ELR (cell line): ENCODE data around the gene TLR10.
"Not testable (repeated sequence)": the region's sequence is repeated elsewhere in the genome, so short reads cannot be mapped to it uniquely, and the experiment has no call there.

Experiments used
- DNase-seq: peaks from one replicate; pipeline ENCODE4 v3.0.0-alpha.2; 2015; ENCODE audit warnings: low read depth

Gene TLR10

DNA sequence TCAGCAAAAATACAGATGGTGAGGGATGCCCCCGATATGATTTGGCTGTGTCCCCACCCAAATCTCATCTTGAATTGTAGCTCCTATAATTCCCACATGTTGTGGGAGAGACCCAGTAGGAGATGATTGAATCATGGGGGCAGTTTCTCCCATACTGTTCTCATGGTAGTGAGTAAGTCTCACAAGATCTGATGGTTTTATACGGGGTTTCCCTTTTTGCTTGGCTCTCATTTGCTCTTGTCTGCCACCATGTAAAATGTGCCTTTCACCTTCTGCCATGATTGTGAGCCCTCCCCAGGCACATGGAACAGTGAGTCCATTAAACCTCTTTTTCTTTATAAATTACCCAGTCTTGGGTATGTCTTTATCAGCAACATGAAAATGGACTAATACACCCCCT, 15.8 kb downstream of the TLR10 start:
- DNase-seq = not testable (repeated sequence)

- peak; percentile 63 for DNase-seq
Observed at GRCh38 chr4:38765382-38765781, 17.4 kb downstream of the TLR10 start.

GRCh38 chr4:38764277-38764676, 18.5 kb downstream of the TLR10 start:
- no peak for DNase-seq

- DNase-seq = no peak
Observed at GRCh38 chr4:38762560-38762959, 20.2 kb downstream of the TLR10 start.

DNA sequence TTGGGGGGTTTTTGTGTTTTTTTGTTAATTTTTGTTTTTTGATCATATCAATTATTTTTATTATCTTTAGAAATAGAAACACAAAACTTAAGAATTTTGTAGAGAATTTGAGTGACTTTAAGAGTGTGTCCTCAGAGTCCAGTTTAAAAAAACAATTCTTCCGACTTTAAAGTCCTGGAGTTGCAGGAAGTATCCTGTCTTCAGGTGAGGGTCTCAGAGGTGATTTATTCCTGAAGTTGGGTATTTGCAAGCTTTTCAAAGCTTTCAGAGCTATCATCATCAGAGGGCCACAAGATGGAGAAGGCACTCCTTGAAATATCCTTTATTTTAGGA, 23.0 kb downstream of the TLR10 start:
- no peak for DNase-seq

DNA sequence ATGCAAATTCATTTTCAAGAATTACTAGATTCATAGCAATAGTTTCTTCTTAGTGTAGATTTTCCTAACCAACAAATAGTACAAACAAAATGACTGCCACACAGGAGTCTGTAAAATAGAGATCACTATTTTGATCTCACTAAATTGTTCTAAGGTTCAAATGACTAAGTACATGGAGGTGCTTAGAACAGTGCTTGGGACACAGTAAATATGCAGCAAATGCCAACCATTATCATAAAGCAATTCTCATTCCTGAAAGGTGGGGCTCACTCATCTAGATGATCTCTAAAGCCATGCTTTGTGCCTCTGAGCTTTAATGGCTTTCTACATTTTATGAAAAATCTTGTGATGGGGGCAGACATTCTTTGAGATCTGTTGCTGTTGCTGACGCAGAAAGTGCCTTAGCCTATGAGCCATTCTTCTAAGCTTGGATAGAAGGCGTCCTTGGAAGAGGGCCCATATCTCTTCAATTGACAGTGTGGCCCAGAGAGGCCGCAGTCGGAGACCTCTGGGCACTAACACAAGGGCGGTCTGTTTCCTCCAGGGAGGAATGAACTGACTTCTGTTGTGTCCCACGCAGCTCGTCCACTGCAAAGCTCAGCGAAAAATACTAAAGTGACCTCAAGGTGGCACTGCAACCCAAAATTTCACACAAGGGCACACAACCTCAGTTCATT, 23.5 kb downstream of the TLR10 start:
- peak; percentile 65 for DNase-seq

DNA sequence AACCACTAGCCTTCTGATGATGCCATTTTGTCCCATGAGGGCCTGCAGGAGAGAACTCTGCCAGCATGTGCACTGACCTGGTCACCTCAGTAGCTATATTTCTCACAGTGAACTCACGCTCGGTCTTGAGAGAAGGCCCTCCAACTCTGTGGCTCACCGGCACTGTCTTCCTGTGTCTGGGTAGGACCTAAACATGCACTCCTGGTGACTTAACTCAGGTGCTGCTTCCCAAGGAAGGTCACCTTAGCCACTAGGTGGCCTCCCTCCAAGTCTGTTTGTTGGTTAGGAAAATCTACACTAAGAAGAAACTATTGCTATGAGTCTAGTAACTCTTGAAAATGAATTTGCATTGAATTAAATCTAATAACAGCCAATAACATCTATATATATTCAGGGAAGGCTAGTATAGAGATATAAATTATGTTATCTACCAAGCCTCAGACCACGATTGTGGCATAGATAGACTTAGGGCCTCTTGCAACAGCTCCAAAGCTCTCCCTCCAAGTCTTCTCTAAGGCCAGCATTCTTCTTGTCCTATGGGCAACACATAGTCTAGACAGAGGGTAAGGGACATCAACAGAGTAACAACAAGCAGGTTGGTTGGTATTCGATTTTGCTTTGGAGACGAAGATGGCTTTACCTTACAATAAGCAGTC, 24.7 kb downstream of the TLR10 start:
- DNase-seq = peak; percentile 13

GRCh38 chr4:38752941-38753806, 29.6 kb downstream of the TLR10 start:
- DNase-seq = peak; percentile 86

DNA sequence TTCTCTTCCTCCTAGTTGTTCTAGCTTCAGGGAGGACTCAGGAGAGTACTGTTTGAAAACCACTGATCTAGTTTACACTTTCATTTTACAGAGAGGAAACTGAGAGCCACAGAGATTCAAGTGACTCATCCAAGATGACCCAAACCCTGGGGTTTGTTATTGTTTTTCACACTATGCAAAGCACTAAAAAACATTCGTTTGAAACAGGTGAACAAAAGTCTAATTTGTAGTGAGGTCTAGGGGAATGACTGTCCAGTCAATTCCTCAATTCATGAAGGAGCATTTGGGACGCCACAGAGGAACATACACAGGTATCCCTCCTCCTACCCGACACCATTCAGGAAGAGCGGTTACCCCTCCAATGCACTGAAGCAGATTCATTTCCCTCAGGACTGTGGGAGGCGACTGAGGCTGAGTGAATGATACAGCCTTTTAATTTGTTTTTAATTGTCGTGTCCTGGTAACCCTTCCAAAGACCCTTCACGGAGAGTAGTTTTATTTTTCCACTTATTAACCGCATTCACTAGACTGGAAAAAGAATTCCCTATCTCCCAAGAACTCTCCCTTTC, 30.3 kb downstream of the TLR10 start:
- peak; percentile 63 for DNase-seq

- no peak for DNase-seq
Observed at GRCh38 chr4:38751341-38752010, 31.3 kb downstream of the TLR10 start.

GRCh38 chr4:38749336-38749735, 33.5 kb downstream of the TLR10 start:
- DNase-seq = no peak

DNA sequence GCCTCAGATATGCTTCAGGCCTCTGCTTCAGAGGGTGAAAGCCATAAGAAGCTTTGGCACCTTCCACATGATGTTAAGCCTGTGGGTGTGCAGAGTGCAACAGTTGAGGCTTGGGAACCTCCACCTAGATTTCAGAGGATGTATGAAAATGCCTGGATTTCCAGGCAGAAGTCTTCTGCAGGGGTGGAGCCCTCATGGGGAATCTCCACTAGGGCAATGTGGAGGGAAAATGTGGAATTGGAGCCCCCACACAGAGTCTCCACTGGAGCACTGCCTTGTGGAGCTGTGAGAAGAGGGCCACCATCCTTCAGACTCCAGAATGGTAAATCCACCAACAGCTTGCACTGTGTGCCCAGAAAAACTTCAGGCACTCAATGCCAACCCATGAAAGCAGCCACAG, 35.2 kb downstream of the TLR10 start:
- no peak for DNase-seq

GRCh38 chr4:38745881-38746280, 36.9 kb downstream of the TLR10 start:
- no peak for DNase-seq

GRCh38 chr4:38743866-38744265, 38.9 kb downstream of the TLR10 start:
- no peak for DNase-seq

DNA sequence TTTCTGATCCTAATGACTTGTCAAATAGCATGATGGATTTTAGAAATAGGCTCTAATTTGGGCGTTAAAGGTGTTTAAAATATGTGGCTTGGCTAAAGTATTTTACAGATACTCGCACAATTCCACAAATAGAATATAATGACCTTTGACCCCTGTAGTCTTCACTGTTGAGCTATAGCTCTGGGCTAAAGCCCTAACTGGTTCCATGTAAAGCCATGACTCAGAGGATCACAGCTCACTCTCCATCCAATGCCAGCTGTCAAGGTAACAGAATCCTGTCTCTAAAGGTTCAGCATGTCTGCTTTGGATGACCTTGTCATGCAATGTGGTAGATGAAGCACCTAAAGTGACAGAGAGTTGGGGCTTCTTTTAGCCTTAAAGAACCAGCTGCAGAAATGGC, 42.5 kb downstream of the TLR10 start:
- no peak for DNase-seq

GRCh38 chr4:38738940-38739803, 43.6 kb downstream of the TLR10 start:
- no peak for DNase-seq

DNA sequence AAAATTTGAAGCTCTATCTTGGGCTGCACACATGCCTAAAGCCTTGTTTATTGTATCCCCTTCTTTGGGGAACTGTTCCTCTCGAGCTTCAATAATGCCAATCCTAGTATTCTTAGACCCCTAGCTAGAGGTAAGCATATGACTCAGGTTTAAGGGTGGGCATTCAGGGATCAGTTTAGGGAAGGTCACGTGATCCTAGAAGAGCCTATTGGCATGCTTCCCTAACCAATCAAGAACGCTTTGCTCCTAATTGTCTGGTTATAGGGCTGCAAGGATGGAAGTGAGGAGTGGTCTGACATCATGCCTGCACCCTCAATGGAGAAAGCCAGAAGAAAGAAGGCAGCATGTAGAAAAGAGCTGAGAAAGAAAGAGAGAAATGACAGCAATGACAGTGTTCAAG, 46.9 kb downstream of the TLR10 start:
- DNase-seq = no peak

DNA sequence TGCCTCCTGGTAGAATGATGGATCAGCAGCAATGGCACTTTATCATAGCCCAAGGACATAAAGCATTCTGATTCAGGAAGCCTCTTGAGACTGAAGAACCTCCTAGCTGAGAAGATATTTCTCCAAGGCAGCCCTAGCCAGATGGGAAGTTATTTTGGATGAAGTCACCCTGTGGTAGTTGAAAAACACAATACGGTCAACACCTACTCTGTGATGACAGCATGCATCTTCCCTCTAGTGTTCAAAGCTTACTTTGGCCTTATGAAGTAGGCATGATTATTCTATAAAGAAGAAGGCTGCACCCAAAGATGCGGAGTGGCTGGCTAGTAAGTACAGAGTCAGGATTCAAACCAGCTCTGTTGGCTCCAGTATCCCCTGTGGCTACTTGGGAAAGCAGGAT, 47.9 kb downstream of the TLR10 start:
- DNase-seq = no peak

GRCh38 chr4:38734446-38734845, 48.3 kb downstream of the TLR10 start:
- DNase-seq = no peak

GRCh38 chr4:38733663-38734062, 49.1 kb downstream of the TLR10 start:
- no peak for DNase-seq
